LNCAP (cell line): ENCODE results near the gene TMEM229B.

Experiments used
- TF ChIP-seq, protein P1 (sequence below): fragments of 450-650 bp; IDR thresholded peaks from 2 replicates; pipeline ENCODE4 v1.5.1; 2017; ENCODE audit warnings: mild to moderate bottlenecking

TMEM229B gene

DNA sequence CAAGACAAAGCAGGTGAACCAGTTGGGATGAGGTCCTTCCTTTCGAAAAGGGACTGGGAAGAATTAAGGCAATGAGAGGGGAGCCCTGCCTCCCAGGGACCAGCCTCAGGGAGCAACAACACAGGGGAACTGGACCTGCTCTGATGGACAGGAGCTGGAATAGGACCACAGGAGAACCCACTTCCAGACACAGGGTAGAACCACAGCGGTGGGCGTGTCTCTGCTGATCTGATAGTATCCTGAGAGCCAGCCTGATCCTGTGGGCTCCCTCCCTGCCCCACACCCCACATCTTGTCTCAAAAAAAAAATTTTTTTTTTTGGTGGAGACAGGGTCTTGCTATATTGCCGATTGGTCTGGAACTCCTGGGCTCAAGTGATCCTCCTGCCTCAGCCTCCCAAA lies 62.9 kb downstream of the TMEM229B start:
- TF ChIP-seq, protein P1, sequence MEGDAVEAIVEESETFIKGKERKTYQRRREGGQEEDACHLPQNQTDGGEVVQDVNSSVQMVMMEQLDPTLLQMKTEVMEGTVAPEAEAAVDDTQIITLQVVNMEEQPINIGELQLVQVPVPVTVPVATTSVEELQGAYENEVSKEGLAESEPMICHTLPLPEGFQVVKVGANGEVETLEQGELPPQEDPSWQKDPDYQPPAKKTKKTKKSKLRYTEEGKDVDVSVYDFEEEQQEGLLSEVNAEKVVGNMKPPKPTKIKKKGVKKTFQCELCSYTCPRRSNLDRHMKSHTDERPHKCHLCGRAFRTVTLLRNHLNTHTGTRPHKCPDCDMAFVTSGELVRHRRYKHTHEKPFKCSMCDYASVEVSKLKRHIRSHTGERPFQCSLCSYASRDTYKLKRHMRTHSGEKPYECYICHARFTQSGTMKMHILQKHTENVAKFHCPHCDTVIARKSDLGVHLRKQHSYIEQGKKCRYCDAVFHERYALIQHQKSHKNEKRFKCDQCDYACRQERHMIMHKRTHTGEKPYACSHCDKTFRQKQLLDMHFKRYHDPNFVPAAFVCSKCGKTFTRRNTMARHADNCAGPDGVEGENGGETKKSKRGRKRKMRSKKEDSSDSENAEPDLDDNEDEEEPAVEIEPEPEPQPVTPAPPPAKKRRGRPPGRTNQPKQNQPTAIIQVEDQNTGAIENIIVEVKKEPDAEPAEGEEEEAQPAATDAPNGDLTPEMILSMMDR: no peak

DNA sequence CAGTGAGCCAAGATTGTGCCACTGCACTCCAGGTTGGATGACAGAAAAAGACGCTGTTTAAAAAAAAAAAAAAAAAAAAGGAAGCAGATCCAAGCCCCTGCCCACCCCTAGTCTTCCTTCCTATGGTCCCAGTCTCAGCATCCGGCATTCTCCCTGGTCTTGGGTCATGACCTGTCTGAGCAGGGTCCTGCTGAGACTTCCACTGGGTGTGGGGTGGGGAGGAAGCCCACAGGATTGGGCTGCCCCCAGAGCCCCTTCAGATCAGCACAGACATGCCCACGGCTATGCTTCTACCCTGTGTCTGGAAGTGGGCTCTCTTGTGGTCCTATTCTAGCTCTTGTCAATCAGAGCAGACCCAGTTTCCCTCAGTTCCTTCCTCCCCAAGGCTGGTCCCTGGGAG lies 64.0 kb downstream of the TMEM229B start:
- TF ChIP-seq, protein P1: no peak

- TF ChIP-seq, protein P1: no peak
These were observed 65.1 kb downstream of the TMEM229B start for GRCh38 chr14:67423424-67423823.

- TF ChIP-seq, protein P1: no peak
These were observed 66.9 kb downstream of the TMEM229B start for GRCh38 chr14:67421356-67422224.
